ENCODE measurements around the gene NLRP9. TPM values are rescaled to one million over a fixed set of nuclear protein-coding genes. Genes with fewer than 3 reads are reported as not detected.

Gene NLRP9
- total RNA-seq, 4 donors from 2014 or later, result not detected

- Histone ChIP-seq H3K27me3 (no peaks in the 10 kb centered on the region), H3K4me3 (no peak overlapping the region), H3K9me3 (no peaks in the 10 kb centered on the region), H3K4me1 (peaks cover 0 to 42% (median 0%) of the 10 kb centered on the region in 3 donors), H3K36me3 (peaks cover 39 to 99% (median 48%) of the 10 kb centered on the region in 3 donors), H3K27ac (no peak overlapping the region)
- 95% methylated on average over 31 to 45 of the region's 60 CpGs for WGBS, 2 donors
- no peak for DNase-seq
- TF ChIP-seq POLR2A (IDR thresholded peaks at IDR 0.05) (no peak), CTCF (IDR thresholded peaks at IDR 0.05) (no peak)
- intact Hi-C loops (cut with DNase I), result no loop called here
Measured at GRCh38 chr19:55684946-55685681, 53.1 kb downstream of the NLRP9 start.

- Histone ChIP-seq H3K36me3 (peaks cover 39 to 99% (median 44%) of the 10 kb centered on the region in 3 donors), H3K9me3 (no peaks in the 10 kb centered on the region), H3K4me1 (peaks cover 3 to 54% (median 7%) of the 10 kb centered on the region in 3 donors), H3K27me3 (no peaks in the 10 kb centered on the region), H3K4me3 (no peak overlapping the region), H3K27ac (no peak overlapping the region)
- intact Hi-C loops (cut with DNase I), result no loop called here
- DNase-seq, result no peak
- TF ChIP-seq POLR2A (IDR thresholded peaks at IDR 0.05) (no peak), CTCF (IDR thresholded peaks at IDR 0.05) (no peak)
- WGBS, 2 donors, result 76 to 83% methylated on average over 17 to 18 of the region's 22 CpGs
Measured at GRCh38 chr19:55683449-55684261, 54.5 kb downstream of the NLRP9 start.

GRCh38 chr19:55681131-55682092 lies 56.8 kb downstream of the NLRP9 start:
- TF ChIP-seq CTCF (IDR thresholded peaks at IDR 0.05), result no peak
- TF ChIP-seq POLR2A (IDR thresholded peaks at IDR 0.05), result no peak
- Histone ChIP-seq H3K9me3 (no peaks in the 10 kb centered on the region), H3K27ac (no peak overlapping the region), H3K27me3 (no peaks in the 10 kb centered on the region), H3K4me1 (peaks cover 18 to 60% (median 25%) of the 10 kb centered on the region in 3 donors), H3K36me3 (peaks cover 31 to 89% (median 37%) of the 10 kb centered on the region in 3 donors), H3K4me3 (no peak overlapping the region)
- WGBS, 2 donors, result 85 to 98% methylated on average over 4 to 6 of the region's 9 CpGs
- intact Hi-C loops (cut with DNase I), result no loop called here
- DNase-seq, result no peak

- intact Hi-C loops (cut with DNase I), result no loop called here
- Histone ChIP-seq H3K27me3 (no peaks in the 10 kb centered on the region), H3K4me1 (peaks cover 27 to 65% (median 31%) of the 10 kb centered on the region in 3 donors), H3K9me3 (no peaks in the 10 kb centered on the region), H3K36me3 (peaks cover 28 to 80% (median 32%) of the 10 kb centered on the region in 3 donors), H3K27ac (no peak overlapping the region), H3K4me3 (no peak overlapping the region)
- WGBS, 2 donors, result 83 to 95% methylated on average over 1 to 9 of the region's 20 CpGs
- no peak for TF ChIP-seq CTCF (IDR thresholded peaks at IDR 0.05)
- no peak for DNase-seq
Measured at GRCh38 chr19:55680339-55681130, 57.7 kb downstream of the NLRP9 start.

Measured in esophagus squamous epithelium (tissue), 5 donors.